ENCODE measurements around the gene MRPL34. TPM values are rescaled to one million over a fixed set of nuclear protein-coding genes. Genes with fewer than 3 reads are reported as not detected.
A peak's percentile ranks its signal among the peaks of the same experiment; 100 is the strongest.

The MRPL34 gene
- total RNA-seq, 1 donor from 2014 or later: 25.9 TPM

GRCh38 chr19:17286263-17286662 lies 19.4 kb upstream of the MRPL34 start:
- no peak overlapping the region for H3K4me3 Mint-ChIP-seq
- H3K4me3 ChIP-seq: no peak overlapping the region
- peaks cover 28% of the 10 kb centered on the region for H3F3A ChIP-seq (ENCODE audit: low read depth)
- TF ChIP-seq EZH2phosphoT487 (IDR thresholded peaks at IDR 0.05) (no peak), EZH2 (IDR thresholded peaks at IDR 0.05) (no peak)
- TF ChIP-seq, protein P1, sequence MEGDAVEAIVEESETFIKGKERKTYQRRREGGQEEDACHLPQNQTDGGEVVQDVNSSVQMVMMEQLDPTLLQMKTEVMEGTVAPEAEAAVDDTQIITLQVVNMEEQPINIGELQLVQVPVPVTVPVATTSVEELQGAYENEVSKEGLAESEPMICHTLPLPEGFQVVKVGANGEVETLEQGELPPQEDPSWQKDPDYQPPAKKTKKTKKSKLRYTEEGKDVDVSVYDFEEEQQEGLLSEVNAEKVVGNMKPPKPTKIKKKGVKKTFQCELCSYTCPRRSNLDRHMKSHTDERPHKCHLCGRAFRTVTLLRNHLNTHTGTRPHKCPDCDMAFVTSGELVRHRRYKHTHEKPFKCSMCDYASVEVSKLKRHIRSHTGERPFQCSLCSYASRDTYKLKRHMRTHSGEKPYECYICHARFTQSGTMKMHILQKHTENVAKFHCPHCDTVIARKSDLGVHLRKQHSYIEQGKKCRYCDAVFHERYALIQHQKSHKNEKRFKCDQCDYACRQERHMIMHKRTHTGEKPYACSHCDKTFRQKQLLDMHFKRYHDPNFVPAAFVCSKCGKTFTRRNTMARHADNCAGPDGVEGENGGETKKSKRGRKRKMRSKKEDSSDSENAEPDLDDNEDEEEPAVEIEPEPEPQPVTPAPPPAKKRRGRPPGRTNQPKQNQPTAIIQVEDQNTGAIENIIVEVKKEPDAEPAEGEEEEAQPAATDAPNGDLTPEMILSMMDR (IDR thresholded peaks at IDR 0.05): no peak
- H3K9me3 ChIP-seq (ENCODE audit: low read depth): no peaks in the 10 kb centered on the region
- no peak overlapping the region for H3K27ac ChIP-seq
- H4K20me1 ChIP-seq (ENCODE audit: low read depth): no peaks in the 10 kb centered on the region
- no peaks in the 10 kb centered on the region for H3K9me3 Mint-ChIP-seq
- DNase-seq (ENCODE audit: low spot score): no peak
- H3K27me3 ChIP-seq: peaks cover 13% of the 10 kb centered on the region
- no peak overlapping the region for H3K27ac Mint-ChIP-seq
- no peaks in the 10 kb centered on the region for H3K4me1 ChIP-seq
- H3K79me2 ChIP-seq (ENCODE audit: low read depth): no peaks in the 10 kb centered on the region
- no peak overlapping the region for H3K9ac ChIP-seq
- H2AFZ ChIP-seq (replicated peaks): no peak overlapping the region
- no peaks in the 10 kb centered on the region for H3K36me3 ChIP-seq
- peaks cover 5% of the 10 kb centered on the region for H3K4me1 Mint-ChIP-seq
- peaks cover 4% of the 10 kb centered on the region for H3K27me3 Mint-ChIP-seq (ENCODE audit: insufficient read depth, low read depth)
- no peaks in the 10 kb centered on the region for H3K36me3 Mint-ChIP-seq
- no peak overlapping the region for H3K4me2 ChIP-seq

DNA sequence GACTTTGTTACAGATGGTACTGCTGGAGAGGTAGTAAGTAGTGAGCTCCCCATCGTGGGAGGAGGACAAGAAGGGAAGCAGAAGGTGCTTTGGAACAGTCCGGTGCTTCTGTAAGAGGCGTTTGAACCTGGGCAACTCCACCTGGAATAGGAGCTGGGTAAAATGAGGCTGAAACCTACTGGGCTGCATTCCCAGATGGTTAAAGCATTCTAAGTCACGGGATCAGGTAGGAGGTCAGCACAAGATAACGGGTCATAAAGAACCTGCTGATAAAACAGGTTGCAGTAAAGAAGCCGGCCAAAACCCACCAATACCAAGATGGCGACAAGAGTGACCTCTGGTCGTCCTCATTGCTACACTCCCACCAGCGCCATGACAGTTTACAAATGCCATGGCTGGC lies 18.9 kb upstream of the MRPL34 start:
- H3K4me3 Mint-ChIP-seq: no peak overlapping the region
- TF ChIP-seq EZH2 (IDR thresholded peaks at IDR 0.05) (no peak), EZH2phosphoT487 (IDR thresholded peaks at IDR 0.05) (no peak)
- TF ChIP-seq, protein P1 (IDR thresholded peaks at IDR 0.05): no peak
- Histone ChIP-seq H3F3A (ENCODE audit: low read depth) (peaks cover 30% of the 10 kb centered on the region), H3K27me3 (peaks cover 9% of the 10 kb centered on the region), H3K79me2 (ENCODE audit: low read depth) (no peaks in the 10 kb centered on the region), H3K9ac (no peak overlapping the region), H3K9me3 (ENCODE audit: low read depth) (no peaks in the 10 kb centered on the region), H3K27ac (no peak overlapping the region), H3K4me1 (no peaks in the 10 kb centered on the region), H3K4me2 (no peak overlapping the region), H4K20me1 (ENCODE audit: low read depth) (no peaks in the 10 kb centered on the region), H3K36me3 (no peaks in the 10 kb centered on the region), H2AFZ (replicated peaks) (no peak overlapping the region), H3K4me3 (no peak overlapping the region)
- H3K27me3 Mint-ChIP-seq (ENCODE audit: insufficient read depth, low read depth): peaks cover 5% of the 10 kb centered on the region
- H3K4me1 Mint-ChIP-seq: peaks cover 5% of the 10 kb centered on the region
- H3K36me3 Mint-ChIP-seq: peaks cover under 1% of the 10 kb centered on the region
- DNase-seq (ENCODE audit: low spot score): no peak
- H3K27ac Mint-ChIP-seq: no peak overlapping the region
- no peaks in the 10 kb centered on the region for H3K9me3 Mint-ChIP-seq

DNA sequence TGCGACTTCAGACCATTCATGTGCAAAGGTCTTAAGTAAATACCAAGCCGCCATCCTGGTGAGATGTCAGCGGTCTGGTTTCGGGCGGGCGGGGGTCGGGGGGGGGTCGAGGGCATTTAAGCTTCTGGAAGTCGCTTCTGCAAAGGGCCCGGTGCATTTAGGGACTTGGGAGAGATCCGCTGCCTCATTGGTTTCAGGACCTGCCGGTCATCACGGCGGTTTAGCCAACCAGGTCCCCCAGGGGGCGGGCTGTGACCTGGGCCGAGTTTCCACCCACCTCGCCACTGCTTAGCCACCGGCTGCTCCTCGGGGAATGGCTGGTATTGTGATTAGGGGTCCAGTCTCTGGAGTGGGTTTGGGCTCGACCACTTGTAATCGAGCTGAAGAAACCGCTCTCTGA lies 16.2 kb upstream of the MRPL34 start:
- H3K4me2 ChIP-seq: peak overlapping the region; percentile 63
- H3K4me1 ChIP-seq: peaks cover 3% of the 10 kb centered on the region
- TF ChIP-seq, protein P1 (IDR thresholded peaks at IDR 0.05): no peak
- TF ChIP-seq EZH2phosphoT487 (IDR thresholded peaks at IDR 0.05) (no peak), EZH2 (IDR thresholded peaks at IDR 0.05) (no peak)
- H3K4me1 Mint-ChIP-seq: peaks cover 3% of the 10 kb centered on the region
- no peak overlapping the region for H3K27ac Mint-ChIP-seq
- H3F3A ChIP-seq (ENCODE audit: low read depth): peaks cover 48% of the 10 kb centered on the region
- H3K36me3 ChIP-seq: no peaks in the 10 kb centered on the region
- H3K27me3 ChIP-seq: no peaks in the 10 kb centered on the region
- H3K36me3 Mint-ChIP-seq: peaks cover 3% of the 10 kb centered on the region
- H3K4me3 Mint-ChIP-seq: peak overlapping the region; percentile 68
- no peaks in the 10 kb centered on the region for H3K79me2 ChIP-seq (ENCODE audit: low read depth)
- no peaks in the 10 kb centered on the region for H3K9me3 Mint-ChIP-seq
- peak overlapping the region; percentile 23 for H3K4me3 ChIP-seq
- H3K9ac ChIP-seq: no peak overlapping the region
- H3K27me3 Mint-ChIP-seq (ENCODE audit: insufficient read depth, low read depth): peaks cover 5% of the 10 kb centered on the region
- DNase-seq (ENCODE audit: low spot score): peak; percentile 92
- no peak overlapping the region for H3K27ac ChIP-seq
- H3K9me3 ChIP-seq (ENCODE audit: low read depth): no peaks in the 10 kb centered on the region
- H4K20me1 ChIP-seq (ENCODE audit: low read depth): no peaks in the 10 kb centered on the region
- peak overlapping the region; percentile 27 for H2AFZ ChIP-seq (replicated peaks)

Data from neural progenitor cell (in vitro differentiated cells).